NCI-H1417 treated with DMSO at 0.1 percent for 48 hours (cell line): Measurements from ENCODE around the gene PPP3CA.

Experiments used
- DNase-seq: peaks from one replicate; lab custom pipeline; 2025; lab: John Stamatoyannopoulos, UW

Gene PPP3CA

DNA sequence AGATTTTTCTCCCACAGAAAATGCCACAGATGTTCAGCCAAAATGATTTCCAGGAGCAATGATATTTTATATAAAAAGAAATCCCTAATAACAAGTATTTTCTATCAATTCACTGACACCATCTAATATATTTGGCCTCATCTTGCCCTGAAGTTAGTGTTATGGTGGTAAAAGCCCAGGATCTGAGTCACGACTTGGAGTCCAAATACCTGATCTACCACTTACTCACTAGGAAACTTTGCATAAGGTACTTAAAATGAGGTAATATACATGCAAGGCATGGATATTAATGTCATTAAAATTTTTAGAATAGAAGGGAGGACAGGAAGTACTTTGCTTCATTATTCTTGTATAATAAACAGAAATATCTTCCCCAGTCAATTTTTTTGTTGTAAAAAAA, 16.3 kb downstream of the PPP3CA start:
- DNase-seq = no peak

DNA sequence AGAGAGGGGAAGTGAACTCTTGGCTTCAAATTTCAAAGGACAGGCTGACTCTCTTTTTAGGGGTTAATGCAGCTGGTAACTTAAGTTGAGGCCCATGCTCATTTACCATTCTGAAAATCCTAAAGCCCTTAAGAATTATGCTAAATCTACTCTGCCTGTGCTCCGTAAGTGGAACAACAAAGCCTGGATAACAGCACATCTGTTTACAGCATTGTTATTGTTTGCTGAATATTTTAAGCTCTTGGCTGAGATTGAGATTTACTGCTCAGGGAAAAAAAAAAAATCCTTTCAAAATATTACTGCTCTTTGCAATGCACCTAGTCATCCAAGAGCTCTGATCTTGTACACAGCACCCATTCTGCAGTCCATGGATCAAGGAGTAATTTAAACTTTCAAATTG, 17.7 kb downstream of the PPP3CA start:
- DNase-seq = no peak

GRCh38 chr4:101328063-101328602, 19.2 kb downstream of the PPP3CA start:
- DNase-seq = no peak

- no peak for DNase-seq
Measured at GRCh38 chr4:101326576-101326975, 20.8 kb downstream of the PPP3CA start.

DNA sequence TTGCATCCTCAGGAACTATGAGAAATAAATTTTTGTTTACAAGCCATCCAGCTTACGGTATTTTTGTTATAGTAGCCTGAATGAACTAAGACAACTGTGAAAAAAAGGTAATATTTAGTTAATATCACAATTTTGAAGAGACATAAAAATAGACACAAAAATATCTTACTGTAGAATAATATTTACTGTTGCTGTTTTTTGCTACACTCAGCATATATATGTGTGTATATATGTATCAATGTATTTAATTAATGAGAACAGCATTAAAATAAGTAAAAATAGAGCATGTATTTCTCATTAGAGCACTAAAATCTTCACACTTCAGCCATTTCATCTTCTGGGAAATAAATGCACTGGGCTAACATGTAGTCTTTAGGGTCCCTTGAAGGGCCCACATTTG, 24.6 kb downstream of the PPP3CA start:
- no peak for DNase-seq

DNA sequence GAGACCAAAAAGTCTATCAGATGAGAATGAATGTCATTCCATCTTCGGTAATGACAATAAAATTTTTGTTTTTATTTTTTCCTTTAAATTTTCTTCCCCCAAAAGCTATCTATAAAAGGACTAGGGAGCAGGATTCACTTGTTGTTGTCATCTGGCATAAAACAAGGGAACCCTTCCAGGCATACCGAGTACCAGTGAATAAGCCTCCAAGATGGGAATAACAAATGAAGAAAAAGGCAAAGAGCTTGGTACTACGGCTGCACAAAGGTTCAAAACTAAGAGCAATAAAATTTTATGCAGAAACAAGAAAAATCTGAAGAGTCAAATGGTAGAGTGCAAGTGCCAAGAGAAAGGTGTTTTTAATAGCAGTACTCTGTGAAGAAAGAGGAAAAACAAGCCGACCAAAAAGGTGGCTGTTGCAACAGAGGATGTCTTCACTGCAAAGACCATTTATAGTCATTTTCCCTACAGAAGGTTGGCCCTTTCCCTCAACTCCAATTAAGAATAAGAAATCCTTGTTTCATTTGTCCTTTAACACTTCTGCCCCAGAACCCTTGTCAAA, 25.8 kb downstream of the PPP3CA start:
- DNase-seq = no peak

- no peak for DNase-seq
Measured at GRCh38 chr4:101315786-101316185, 31.5 kb downstream of the PPP3CA start.

DNA sequence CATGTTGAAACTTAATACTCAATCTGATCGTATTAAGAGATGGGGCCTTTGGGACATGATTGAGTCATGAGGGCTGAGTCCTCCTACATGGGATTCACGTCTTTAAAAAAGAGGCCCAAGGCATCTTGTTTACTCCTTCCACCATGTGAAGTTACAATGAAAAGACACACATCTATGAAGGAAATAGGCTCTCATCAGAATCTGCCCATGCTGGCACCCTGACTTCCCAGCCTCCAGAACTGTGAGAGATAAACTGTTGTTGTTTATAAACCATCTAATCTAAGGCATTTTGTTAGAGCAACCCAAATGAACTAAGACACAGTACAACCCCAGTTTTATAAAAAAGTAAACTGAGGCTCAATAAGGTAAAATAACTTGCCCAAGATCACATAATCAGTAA, 32.3 kb downstream of the PPP3CA start:
- DNase-seq = no peak

DNA sequence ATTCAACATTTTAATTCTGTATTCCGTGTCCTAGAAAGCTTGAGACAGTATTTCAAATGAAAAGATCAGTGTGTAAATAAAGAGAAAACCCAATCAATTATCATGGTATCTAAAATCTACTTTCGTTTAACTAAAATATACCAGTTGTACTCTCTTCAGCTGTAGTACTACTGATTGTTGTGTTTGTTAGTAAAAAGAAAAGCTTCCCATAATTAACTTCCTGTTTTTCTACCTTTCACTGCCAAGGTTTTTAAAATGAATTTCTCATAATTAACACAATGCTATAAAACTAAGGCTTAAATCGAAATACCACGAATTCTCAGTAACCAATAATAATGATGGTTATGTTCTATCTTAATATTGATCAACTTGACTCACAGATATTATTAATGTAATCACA, 37.4 kb downstream of the PPP3CA start:
- DNase-seq = no peak

GRCh38 chr4:101307899-101308298, 39.4 kb downstream of the PPP3CA start:
- no peak for DNase-seq

DNA sequence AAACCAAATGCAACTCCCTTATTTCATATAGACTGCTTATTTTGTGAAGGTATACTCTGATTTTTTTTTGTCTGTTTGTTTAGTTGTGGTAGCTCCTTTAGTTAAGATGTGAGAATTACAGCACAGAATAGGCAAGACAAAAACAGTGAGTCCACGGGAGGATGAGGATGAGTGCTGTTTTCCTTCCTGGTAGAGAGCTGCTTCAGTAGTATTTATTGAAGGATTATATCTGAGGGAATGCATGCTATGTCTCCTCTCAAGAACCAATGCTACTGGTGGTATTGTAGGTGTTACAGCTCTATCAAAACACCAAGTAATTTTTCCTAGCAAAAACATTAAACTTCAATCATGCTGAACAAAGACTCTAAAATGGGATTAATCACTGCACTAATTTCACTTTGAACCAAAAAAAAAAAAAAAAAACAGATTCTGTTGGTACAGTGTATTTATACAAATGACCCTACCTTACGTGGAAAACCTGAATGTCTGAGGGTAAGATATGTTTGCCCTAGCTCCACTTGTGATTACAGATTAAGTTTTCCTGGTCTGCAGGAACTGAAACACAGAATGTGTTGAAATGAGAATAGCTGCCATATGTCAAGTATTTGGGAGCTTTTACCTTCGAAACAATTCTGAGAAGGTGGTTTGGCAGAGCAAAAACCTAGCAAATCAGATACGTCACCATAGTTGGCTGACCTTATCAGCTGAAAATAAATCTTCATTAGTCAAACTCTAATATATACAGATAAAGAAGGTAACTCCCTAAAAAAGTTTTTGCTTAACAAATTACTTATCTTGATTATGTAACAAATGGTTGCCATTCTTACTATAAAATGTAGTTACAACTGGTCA, 40.3 kb downstream of the PPP3CA start:
- DNase-seq = no peak

GRCh38 chr4:101306225-101306624, 41.1 kb downstream of the PPP3CA start:
- DNase-seq = no peak

DNA sequence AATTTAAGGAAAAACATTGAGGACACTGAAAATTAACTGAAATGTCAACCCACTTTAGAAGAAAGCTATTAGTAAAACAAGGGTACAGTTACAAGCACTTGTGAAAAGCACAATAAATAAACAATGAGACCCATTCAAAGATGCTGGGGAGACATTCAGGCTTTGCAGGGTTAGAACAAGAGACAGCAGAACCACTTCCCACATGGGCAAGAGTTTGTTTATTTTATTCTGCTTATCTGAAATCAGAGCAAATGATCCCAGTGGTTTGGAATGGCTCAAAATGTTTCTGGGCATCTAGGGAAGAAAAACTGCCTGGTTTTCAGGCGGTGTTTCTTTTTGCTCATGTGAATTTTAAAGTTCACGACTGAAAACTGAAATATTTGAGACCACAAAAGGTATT, 42.4 kb downstream of the PPP3CA start:
- DNase-seq = no peak

DNA sequence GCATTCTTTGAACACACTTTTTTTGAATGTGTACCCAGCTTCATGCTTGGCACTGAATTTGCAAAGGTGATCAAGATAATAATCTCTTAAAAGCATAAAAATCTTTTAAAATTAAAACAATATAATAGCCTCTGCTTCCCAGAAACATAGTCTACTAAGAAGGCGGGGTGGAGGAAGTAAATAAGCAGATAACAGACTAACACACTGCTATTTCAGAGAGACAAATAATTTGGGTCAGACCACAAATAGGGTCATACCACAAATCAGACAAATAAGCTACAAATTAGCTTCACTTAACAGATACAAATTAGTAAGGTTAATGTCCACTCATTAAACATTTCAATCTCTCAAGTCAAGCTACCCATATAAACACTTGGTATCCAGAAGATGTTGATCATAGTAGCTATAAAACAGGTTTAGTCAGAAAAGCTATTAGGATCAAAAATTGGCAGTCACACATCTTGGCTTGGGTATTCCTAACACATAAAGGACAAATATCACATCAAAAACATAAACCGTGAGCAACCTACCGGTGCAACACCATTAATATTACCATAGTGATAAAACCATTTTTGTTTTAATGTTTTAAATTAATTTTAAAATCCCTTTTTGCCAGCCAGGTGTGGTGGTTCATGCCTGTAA, 47.3 kb downstream of the PPP3CA start:
- DNase-seq = no peak

GRCh38 chr4:101299021-101299420, 48.3 kb downstream of the PPP3CA start:
- no peak for DNase-seq

GRCh38 chr4:101295691-101296090, 51.6 kb downstream of the PPP3CA start:
- DNase-seq = no peak

GRCh38 chr4:101294597-101294996, 52.7 kb downstream of the PPP3CA start:
- DNase-seq = no peak

GRCh38 chr4:101292901-101293300, 54.4 kb downstream of the PPP3CA start:
- no peak for DNase-seq

GRCh38 chr4:101292214-101292613, 55.1 kb downstream of the PPP3CA start:
- DNase-seq = no peak

DNA sequence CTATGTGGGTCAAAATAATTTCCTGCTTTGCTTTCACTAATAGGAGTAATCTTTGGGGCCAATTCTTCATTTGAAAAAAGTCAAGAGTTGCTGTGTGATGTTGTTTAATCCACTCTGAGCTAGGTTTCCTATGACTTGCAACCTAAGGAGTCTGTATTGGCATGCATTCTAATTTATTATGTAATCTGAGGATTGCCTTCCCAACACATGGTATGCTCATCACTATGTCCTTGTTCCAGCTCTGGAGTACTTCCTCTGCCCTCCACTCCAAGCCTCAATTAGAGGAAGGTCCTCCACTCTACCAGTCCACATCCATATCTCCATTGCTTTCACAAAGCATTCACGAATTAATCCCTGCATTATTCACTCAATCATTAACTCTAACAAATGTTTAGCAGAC, 56.1 kb downstream of the PPP3CA start:
- no peak for DNase-seq

- no peak for DNase-seq
Measured at GRCh38 chr4:101290654-101291053, 56.7 kb downstream of the PPP3CA start.

DNA sequence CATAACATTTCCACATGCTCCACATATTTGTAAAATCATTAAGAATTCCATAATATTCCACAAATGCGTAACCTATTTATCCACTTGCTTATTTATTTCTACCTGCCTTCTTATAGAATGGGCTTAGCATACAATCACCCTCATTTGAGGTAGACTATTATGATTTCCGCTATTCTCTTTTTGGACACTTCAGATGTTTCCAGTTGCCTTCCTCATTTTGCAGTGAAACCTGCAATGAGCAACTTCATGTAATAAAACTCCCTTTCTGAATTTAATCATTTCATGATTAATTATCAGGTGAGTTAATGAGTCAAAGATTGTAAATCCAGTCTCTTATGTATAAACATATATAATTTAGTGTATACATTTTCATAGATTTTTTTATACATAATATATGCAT, 58.0 kb downstream of the PPP3CA start:
- DNase-seq = no peak
